NCI-H1105 treated with DMSO at 0.1 percent for 48 hours (cell line): ENCODE results near the gene GRM3.

Experiments
- DNase-seq: peaks from one replicate; lab custom pipeline; 2025; lab: John Stamatoyannopoulos, UW

Gene GRM3

GRCh38 chr7:86786376-86786775, 142.7 kb downstream of the GRM3 start:
- no peak for DNase-seq

GRCh38 chr7:86788948-86789347, 145.2 kb downstream of the GRM3 start:
- no peak for DNase-seq

GRCh38 chr7:86790383-86790782, 146.7 kb downstream of the GRM3 start:
- DNase-seq, result no peak

GRCh38 chr7:86792260-86792659, 148.6 kb downstream of the GRM3 start:
- DNase-seq, result no peak

DNA sequence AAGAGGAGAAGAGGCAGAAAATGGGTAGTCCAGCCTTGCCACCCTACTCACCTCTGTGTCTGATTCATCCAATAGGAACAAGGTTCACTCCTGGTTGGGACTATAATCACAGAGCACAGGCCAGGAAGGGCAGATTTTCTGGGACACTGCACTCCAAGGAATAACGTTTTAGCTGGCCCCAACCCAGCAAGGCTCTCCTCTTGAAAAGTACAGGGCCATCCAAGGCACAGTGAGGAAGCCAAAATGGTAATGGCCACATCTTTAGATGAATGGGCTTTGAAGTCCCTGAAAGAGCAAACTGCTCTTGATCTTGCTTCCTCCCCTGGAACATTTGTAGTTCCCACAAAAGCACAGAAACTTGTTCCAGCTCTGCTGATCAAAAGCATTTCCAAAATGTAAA, 149.4 kb downstream of the GRM3 start:
- no peak for DNase-seq

DNA sequence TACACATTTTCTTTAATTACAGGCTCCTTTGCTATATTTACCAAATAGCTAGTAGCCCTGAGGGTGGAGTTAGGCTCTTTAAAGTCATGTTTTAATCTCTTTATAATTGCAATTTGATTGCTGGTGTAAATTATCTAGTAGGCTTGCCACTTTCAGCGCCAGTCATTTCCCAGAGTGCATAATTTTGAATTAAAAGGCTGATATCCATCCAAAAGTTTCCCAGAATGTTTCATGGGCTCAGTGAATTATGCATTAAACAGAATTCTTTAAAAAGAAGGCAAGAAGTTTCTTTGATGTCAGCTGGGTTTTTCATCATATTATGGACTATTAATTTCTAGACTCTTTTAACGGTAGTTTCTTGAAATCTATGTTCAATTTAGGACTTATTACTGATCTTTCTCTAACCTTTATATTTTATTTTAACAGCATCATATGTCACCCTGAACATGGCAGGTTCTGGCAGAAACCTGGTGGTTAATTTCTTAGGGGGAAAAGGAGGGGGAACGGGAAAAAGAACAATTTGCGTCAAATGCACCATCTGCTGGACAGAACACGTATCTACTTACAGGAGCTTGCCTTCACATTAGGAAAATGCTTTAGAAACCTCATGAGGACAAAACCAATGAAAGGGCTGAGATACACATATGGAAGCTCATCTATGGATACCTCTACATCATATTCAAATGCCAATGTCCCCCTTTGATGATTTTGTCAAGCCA, 171.1 kb downstream of the GRM3 start:
- DNase-seq, result peak; percentile 68

GRCh38 chr7:86815556-86815955, 171.8 kb downstream of the GRM3 start:
- no peak for DNase-seq

DNA sequence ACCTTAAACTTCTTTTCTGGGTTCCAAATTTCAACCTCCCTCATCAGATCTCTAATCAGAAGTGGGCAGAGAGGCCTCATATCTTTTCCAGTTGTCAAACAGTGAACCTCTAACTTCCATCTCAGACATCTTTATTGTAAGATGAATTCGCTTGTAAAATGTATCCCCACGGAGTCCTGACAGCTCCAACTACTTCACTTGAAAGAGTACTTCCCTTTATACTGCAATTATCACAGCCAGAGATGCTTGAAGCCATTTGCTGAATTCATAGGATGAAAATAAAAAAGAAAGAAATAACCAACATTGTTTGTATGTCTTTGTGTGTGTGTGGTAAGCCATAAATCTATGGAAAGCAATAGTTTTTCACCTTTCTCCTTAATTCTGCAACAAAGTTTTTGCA, 175.2 kb downstream of the GRM3 start:
- DNase-seq, result no peak

- DNase-seq, result no peak
Measured at GRCh38 chr7:86823769-86824168, 180.1 kb downstream of the GRM3 start.

- no peak for DNase-seq
Measured at GRCh38 chr7:86825264-86825663, 181.6 kb downstream of the GRM3 start.

DNA sequence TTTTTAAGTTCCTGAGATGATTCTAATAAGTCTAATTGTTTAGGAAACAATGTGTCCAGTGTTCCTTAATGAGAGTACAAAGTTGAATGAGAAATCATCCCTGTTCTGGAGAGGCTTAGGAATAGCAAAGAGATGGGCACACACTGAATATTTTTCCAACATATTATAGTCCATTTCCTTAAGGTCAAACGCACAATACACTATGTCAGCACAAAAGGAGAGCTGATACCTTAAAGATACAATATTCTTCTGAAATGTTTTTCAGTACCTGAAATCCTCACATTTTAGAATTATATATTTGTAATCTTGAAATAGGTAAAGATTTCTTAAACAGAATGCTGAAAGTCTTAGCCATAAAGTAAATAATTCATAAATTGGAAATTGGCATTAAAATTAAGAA, 183.2 kb downstream of the GRM3 start:
- no peak for DNase-seq

GRCh38 chr7:86833360-86833759, 189.7 kb downstream of the GRM3 start:
- DNase-seq, result no peak

DNA sequence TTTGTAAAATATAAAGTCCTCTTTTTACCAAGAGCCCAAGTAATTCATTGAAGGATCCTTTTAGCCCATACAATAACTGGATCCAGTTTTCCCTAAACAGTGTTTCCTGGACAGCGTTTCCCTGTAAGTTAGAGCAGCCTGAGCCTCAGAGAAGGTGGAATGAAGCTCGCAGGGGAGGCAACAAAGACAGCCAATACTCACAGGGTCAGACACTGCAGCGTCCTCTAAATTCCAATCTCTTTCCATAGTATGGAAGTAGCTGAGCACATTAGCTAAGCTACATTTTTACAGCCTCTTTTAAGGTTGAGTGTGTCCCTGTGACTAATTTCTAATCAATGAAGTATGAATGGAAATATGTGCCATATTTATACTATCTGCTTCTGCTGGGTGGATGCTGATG, 193.5 kb downstream of the GRM3 start:
- no peak for DNase-seq

- DNase-seq, result no peak
Measured at GRCh38 chr7:86844608-86845007, 200.9 kb downstream of the GRM3 start.

DNA sequence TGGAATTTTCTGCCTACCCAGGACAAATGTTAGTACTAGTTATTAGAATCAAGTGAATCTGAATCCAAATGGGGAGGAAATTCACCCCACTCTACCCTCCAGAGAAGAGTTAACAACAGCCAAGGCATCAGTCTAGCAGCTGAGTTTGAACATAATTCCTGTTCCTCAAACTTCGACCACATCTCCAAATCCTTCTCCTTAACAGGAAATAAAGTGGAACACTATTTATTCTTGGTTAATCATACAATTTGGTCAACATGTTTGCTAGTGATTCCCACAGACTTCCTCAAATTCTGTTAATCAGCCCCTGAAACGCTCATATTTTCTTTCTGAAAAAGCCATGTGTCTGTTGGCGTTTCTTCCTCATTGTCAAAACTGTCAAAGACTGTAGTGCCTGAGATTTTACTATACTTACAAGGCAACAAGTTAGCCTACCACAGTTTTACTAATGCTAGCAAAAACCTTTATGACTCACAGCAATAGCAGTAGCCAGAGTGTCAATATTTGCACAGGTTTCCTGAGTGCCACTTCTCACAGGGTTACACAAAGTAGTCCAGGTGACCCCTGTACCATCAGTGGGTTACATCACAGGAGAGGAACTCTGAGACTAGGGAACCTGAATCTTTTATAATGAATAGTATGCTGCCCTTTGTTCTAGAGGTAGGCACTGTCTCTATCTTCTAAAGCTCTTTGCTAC, 202.9 kb downstream of the GRM3 start:
- peak; percentile 11 for DNase-seq

- no peak for DNase-seq
Measured at GRCh38 chr7:86848226-86848625, 204.5 kb downstream of the GRM3 start.

DNA sequence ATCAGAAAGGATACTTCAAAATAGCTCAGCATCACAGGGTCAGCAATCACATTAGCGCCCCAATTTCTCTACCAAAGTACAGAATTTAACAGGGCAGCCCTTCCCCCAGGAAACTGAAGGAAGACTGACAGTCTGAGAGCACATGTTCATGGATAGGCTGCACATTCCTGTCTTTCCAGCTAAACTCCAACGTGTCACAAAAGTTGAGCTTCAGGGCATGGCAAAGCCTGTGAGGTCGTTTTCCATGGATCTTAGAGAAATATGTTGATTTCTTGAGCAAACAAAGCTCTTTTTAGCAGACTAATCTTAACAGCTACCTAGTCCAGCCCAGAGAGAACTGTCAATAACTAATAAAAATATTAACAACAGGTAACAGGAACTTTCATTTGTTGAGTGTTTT, 207.9 kb downstream of the GRM3 start:
- no peak for DNase-seq

DNA sequence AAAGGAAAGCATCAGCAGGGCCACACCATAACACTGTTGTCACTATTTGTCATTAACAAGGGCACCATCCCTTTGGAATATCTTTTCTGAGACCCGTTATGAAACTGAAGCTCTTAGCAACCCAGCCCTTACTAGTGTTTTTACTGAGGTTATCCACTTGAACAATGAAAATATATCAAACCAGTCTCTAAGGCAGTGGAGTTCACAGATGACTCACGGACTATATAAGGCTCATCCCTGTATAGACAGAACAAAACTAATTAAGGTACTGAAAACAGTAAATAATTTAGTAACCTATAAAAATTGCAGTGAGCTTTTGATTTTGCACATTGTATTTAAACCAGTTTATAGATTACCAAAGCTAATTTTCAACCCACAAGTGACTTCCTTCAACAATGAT, 219.7 kb downstream of the GRM3 start:
- no peak for DNase-seq

DNA sequence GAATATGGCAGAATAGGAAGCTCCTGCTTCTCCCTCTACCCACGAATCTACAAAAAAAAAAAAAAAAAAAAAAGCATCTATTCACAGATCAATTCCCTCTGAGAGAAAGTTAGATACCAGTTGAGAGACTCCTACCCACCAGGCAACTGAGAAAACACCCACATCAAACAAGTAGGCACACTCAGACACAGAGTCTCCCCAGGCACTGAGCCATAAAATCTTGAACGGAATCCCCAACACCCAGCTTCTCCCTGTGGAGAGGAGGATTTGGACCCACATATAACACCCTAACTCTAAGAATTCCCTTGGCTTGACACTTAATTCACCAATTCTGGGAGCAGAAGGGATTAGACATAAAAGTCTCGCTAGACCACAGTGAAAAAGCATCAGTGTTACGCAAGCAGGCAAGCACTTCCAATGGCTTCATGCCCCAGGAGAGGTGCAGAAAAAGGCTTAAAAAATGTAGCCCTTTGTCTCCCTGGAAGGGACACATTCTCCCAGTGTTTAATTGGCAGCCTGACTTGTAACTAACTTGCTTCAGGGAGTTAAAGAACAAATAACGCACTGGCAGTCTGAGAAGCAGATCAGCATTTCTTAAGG, 223.6 kb downstream of the GRM3 start:
- DNase-seq, result no peak

DNA sequence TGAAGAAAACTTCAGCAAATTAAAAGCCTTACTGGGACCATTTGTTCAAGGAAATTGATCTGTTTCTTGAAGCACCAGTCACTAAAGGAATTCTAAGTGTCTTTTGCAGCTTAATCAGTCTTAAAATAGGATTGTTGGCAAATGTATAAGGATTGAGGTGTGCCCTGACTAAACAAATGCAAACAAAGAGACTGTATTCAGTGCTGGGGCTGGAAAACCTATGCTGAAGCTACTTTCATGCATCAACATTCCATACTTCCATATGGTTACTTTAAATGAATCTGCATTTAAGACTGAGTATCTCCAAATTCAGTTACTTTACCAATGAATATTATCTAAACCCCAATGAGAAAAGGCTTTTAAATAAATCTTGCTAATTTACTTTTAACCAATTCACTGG, 232.4 kb downstream of the GRM3 start:
- DNase-seq, result no peak

DNA sequence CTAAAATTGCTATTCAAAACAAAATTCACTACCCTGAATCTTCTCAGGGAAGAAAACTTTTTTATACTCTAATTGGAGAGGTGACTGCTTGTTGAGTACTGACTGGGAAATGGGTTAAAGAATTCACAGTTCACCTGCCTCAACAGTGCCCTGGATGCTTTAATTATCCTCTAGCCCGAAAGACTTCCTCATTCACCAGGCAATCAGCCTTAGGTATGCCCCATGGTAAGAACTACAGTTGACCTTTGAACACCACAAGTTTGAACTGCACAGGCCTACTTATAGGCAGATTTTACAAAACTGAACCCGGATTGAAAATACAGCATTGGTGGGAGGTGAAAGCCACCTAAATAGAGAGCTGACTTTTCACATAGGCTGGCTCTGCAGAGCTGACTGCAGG, 240.4 kb downstream of the GRM3 start:
- DNase-seq, result no peak

DNA sequence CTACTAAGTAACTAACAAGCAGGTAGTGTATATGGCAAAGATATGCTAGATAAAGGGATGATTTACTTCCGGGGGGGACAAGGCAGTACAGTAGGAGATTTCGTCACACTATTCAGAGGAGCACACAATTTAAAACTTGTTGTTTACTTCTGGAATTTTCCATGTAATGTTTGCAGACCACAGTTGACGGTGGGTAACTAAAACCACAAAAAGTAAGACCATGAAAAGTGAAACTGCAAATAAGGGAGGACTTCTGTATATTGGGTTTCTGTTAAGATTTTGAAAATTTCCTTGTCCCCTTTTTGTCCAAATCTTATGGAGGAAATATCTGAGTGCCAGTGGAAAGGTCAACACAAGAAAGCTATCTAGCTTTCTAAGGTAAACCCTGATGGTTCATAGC, 245.8 kb downstream of the GRM3 start:
- no peak for DNase-seq

GRCh38 chr7:86898171-86898570, 254.5 kb downstream of the GRM3 start:
- no peak for DNase-seq

- no peak for DNase-seq
Measured at GRCh38 chr7:86900886-86901285, 257.2 kb downstream of the GRM3 start.
